Ovary (tissue), 3 donors: ENCODE data around the gene DUT.

ENCODE experiments used
- CTCF ChIP-seq, 3 donors: fragments of 450-650 bp in 2 of 3; fragments of 200-600 bp in 1 of 3; IDR thresholded peaks; one replicate each; pipeline versions ENCODE4 v1.5.1 to v1.8.0; 2016 to 2022; ENCODE audit warnings: antibody characterized with exemption in 3 of 3, mild to moderate bottlenecking in 1 of 3
- EP300 ChIP-seq: sonication (generic); formaldehyde crosslinking; IDR thresholded peaks from one replicate; pipeline ENCODE4 v1.6.1; 2017; ENCODE audit warnings: antibody characterized with exemption
- POLR2A ChIP-seq: fragments of 450-650 bp; IDR thresholded peaks from one replicate; pipeline ENCODE4 v1.6.1; 2017; ENCODE audit warnings: antibody characterized with exemption, mild to moderate bottlenecking, moderate library complexity
- donor health status: DM: no; HTN: no; CAD: no.

DNA sequence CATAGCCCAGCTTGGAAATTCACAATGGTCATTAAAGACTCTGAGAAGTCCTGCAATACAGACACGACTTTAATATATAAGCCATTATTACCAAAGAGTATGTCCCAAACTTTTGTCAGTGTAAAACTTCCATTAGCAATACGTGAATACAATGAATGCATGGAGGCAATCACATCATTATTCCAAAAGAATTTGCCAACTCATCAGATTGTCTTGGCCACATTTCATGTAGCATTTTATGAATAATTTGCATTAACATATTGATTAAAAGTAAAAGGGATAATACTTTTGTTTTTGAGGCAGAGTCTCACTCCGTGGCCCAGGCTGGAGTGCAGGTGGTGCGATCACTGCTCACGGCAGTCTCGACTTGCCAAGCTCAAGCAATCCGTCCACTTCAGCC lies 7.9 kb upstream of the DUT start:
- TF ChIP-seq CTCF (IDR thresholded peaks at IDR 0.05) (no peak), EP300 (no peak), POLR2A (no peak)
